ENCODE results near the gene EPS8L3. TPM values are rescaled to one million over a fixed set of nuclear protein-coding genes. Genes with fewer than 3 reads are reported as not detected.
"Not testable (repeated sequence)": the region's sequence is repeated elsewhere in the genome, so short reads cannot be mapped to it uniquely, and the experiment has no call there.

The EPS8L3 gene
- total and polyA plus RNA-seq, 9 of the 15 experiments (the other 6 are each of a cell fraction or from before 2014, with no cell fraction given): 0.09 to 0.42 (median 0.14) TPM; not detected in 5

DNA sequence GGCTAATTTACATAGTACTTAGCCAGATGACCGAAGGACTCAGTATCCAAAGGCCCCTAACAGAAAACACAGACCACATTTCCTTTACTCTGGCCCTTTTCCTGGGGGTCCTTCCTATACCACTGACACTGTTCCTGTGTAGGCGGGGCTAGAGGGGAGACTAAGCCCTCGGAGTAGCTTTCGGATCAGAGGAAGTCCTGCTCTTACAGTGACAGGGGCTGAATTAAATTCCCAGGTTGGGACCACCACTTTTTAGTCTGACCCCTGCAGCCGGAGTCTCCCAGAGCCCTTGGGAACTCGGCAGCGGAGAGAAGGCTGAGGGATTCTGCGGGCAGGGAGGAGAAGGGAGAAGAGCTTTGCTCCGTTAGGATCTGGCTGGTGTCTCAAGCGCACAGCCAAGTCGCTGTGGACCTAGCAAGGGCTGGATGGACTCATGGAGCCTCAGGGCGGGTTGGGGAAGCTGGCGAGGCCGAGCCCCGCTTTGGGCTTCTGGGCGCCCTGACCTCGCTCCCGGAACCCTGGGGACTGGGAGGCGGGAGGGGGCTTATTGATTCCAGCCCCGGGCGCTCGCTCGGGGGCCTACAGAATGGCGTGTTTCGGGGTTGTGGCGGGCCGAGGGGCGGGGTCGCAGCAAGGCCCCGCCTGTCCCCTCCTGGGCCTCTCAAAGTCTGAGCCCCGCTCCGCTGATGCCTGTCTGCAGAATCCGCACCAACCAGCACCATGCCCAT, 52.0 kb downstream of the EPS8L3 start, which contains the start of gene GSTM5:
Gene GSTM5 (plus strand): TSS at position 659 of the 728 bp plus-strand sequence. CDS start 62 bp downstream, at position 721.
- H4K20me1 ChIP-seq (replicated peaks; ENCODE audit: control insufficient read depth, insufficient read depth, low read length); H2AFZ ChIP-seq (ENCODE audit: low read depth, low read length); BruUV-seq (replicated peaks); H3K36me3 ChIP-seq (ENCODE audit: control insufficient read depth, insufficient read depth, low read length); H3K9ac ChIP-seq (ENCODE audit: insufficient read depth in 1 of 2, low read depth in 2 of 2, low read length in 2 of 2); in situ Hi-C loops (cut with MboI); CTCF ChIA-PET (ENCODE audit: low intra/inter-chr PET ratio); H3K9me1 ChIP-seq (ENCODE audit: control insufficient read depth, insufficient read depth, low read length); H3K79me2 ChIP-seq (ENCODE audit: control insufficient read depth, insufficient read depth, low read length); ATAC-seq; FAIRE-seq; H3K27ac ChIP-seq (ENCODE audit: extremely low read depth, low read depth, low read length); H3K9me3 ChIP-seq (replicated peaks; ENCODE audit: control insufficient read depth, insufficient read depth, low read depth, low read length); intact Hi-C loops (cut with micrococcal nuclease); H3K27me3 ChIP-seq (ENCODE audit: control insufficient read depth in 2 of 2, insufficient read depth in 2 of 2, low read length in 2 of 2); H3K4me3 ChIP-seq; H3K4me2 ChIP-seq (ENCODE audit: insufficient read depth, low read length); H3K4me1 ChIP-seq (replicated peaks in 1 of 2; ENCODE audit: control insufficient read depth in 2 of 2, insufficient read depth in 2 of 2, low read length in 2 of 2): not testable (repeated sequence)
- 52% methylated on average over 32 of the region's 33 CpGs for WGBS (ENCODE audit: insufficient coverage, low coverage, missing lambda C conversion rate)
- POLR2A ChIA-PET: interaction anchor here (0.6 to 1.1 kb wide), 2 partner anchors 73 to 98 kb away, joined by 3 to 4 read pairs; no protein-coding TSS in a partner anchor
- peak in 2 of 4 experiments; percentile 3 for DNase-seq (ENCODE audit: extremely low read depth in 1 of 4, low spot score in 3 of 4)

DNA sequence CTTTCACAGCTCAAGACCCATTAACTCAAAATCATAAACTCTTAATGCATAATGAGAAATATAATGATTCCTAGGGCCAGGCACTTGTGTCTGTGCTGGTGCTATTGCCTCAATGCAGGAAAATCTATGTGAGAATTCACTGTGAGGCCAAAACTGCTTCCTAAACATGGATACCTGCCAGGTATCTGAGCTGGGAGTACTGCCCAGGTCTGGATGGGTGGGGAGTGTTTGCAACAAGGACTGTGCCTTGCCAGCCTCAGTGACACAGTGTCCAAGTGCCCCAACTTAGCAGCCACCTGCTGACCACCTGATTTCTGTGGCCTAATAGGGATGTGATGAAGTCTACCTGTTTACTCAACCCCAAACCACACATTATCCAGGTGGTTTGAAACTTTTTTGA, 53.9 kb downstream of the EPS8L3 start:
- H3K9me3 ChIP-seq (replicated peaks; ENCODE audit: control insufficient read depth, insufficient read depth, low read depth, low read length); H3K4me1 ChIP-seq (replicated peaks in 1 of 2; ENCODE audit: control insufficient read depth in 2 of 2, insufficient read depth in 2 of 2, low read length in 2 of 2); H3K9ac ChIP-seq (ENCODE audit: insufficient read depth in 1 of 2, low read depth in 2 of 2, low read length in 2 of 2); ATAC-seq; H3K79me2 ChIP-seq (ENCODE audit: control insufficient read depth, insufficient read depth, low read length); H3K27me3 ChIP-seq (ENCODE audit: control insufficient read depth in 2 of 2, insufficient read depth in 2 of 2, low read length in 2 of 2); H3K4me2 ChIP-seq (ENCODE audit: insufficient read depth, low read length); H2AFZ ChIP-seq (ENCODE audit: low read depth, low read length); DNase-seq (ENCODE audit: extremely low read depth in 1 of 4, low spot score in 3 of 4); H3K36me3 ChIP-seq (ENCODE audit: control insufficient read depth, insufficient read depth, low read length); FAIRE-seq; H3K27ac ChIP-seq (ENCODE audit: extremely low read depth, low read depth, low read length); H3K9me1 ChIP-seq (ENCODE audit: control insufficient read depth, insufficient read depth, low read length); H3K4me3 ChIP-seq; H4K20me1 ChIP-seq (replicated peaks; ENCODE audit: control insufficient read depth, insufficient read depth, low read length); CTCF ChIA-PET (ENCODE audit: low intra/inter-chr PET ratio); BruUV-seq (replicated peaks); in situ Hi-C loops (cut with MboI): not testable (repeated sequence)
- intact Hi-C loops (cut with micrococcal nuclease): loop anchor here (5.0 kb wide), 1 partner anchor 38 kb away; no protein-coding TSS in a partner anchor
- POLR2A ChIA-PET: interaction anchor here (0.6 kb wide), 1 partner anchor 294 kb away, joined by 3 read pairs; no protein-coding TSS in a partner anchor
